OCI-LY7 (cell line): ENCODE measurements around the gene CLCN4. TPM values are rescaled to one million over a fixed set of nuclear protein-coding genes. Genes with fewer than 3 reads are reported as not detected.

Experiments
- BruUV-seq: library from RNA; stranded (reverse); fragments of 400-500 nt; replicated peaks from 2 replicates; lab custom pipeline; 2021; lab: Mats Ljungman, UMichigan
- CTCF ChIA-PET: fragments of 300-600 bp; sonication (Branson Sonifier 250); formaldehyde crosslinking; loops from one replicate; lab custom pipeline; 2022; ENCODE audit warnings: antibody characterized with exemption; ENCODE audit not compliant: unreplicated experiment; lab: Charles Lee
- POLR2A ChIA-PET: fragments of 300-600 bp; sonication (Branson Sonifier 250); formaldehyde crosslinking; loops from one replicate; lab custom pipeline; 2022; ENCODE audit warnings: antibody characterized with exemption; lab: Charles Lee
- DNase-seq: peaks from one replicate; pipeline ENCODE4 v3.0.0-alpha.2; 2015; ENCODE audit warnings: low spot score
- H2AFZ ChIP-seq: fragments of 200-600 bp; sonication (generic), shearing (Covaris generic); 2 replicates; pipeline ENCODE4 v1.6.1; 2014; ENCODE audit warnings: mild to moderate bottlenecking, antibody characterized with exemption, low read length, moderate library complexity
- H3K27ac ChIP-seq: fragments of 200-600 bp; sonication (generic); 2 replicates; pipeline ENCODE4 v1.5.1; 2014; ENCODE audit warnings: mixed run types, low read depth, mild to moderate bottlenecking, moderate library complexity, low read length, inconsistent platforms; ENCODE audit not compliant: poor library complexity, severe bottlenecking
- H3K36me3 ChIP-seq: fragments of 200-600 bp; sonication (generic); 2 replicates; pipeline ENCODE4 v1.6.1; 2014; ENCODE audit warnings: mild to moderate bottlenecking, antibody characterized with exemption, low read length, moderate library complexity, mixed read lengths; ENCODE audit not compliant: insufficient read depth
- H3K4me1 ChIP-seq: fragments of 200-600 bp; sonication (generic); 2 replicates; pipeline ENCODE4 v1.5.1; 2014; ENCODE audit warnings: mild to moderate bottlenecking, low read length; ENCODE audit not compliant: insufficient read depth, poor library complexity, severe bottlenecking
- H3K4me2 ChIP-seq: fragments of 200-600 bp; sonication (generic); 2 replicates; pipeline ENCODE4 v1.6.1; 2014; ENCODE audit warnings: mild to moderate bottlenecking, low read length
- H3K4me3 ChIP-seq: fragments of 200-600 bp; sonication (generic); 2 replicates; pipeline ENCODE4 v1.5.1; 2014; ENCODE audit warnings: mild to moderate bottlenecking, low read depth, low read length; ENCODE audit not compliant: poor library complexity, severe bottlenecking
- H3K79me2 ChIP-seq: fragments of 200-600 bp; sonication (generic); 2 replicates; pipeline ENCODE4 v1.6.1; 2016; ENCODE audit warnings: low read depth, mild to moderate bottlenecking, low read length, moderate library complexity, mixed read lengths; ENCODE audit not compliant: insufficient read depth
- H3K9me2 ChIP-seq: fragments of 200-600 bp; sonication (generic); 2 replicates; pipeline ENCODE4 v1.6.1; 2016; ENCODE audit warnings: mild to moderate bottlenecking, low read length, mixed read lengths; ENCODE audit not compliant: insufficient read depth
- H3K9me3 ChIP-seq: fragments of 200-600 bp; sonication (generic); 2 replicates; pipeline ENCODE4 v1.6.1; 2014; ENCODE audit warnings: mild to moderate bottlenecking, mixed run types, low read length, mixed read lengths
- H4K20me1 ChIP-seq: fragments of 200-600 bp; sonication (generic); 2 replicates; pipeline ENCODE4 v1.6.1; 2014; ENCODE audit warnings: mild to moderate bottlenecking, antibody characterized with exemption, low read length, moderate library complexity, mixed read lengths; ENCODE audit not compliant: insufficient read depth
- CTCF ChIP-seq: fragments of 200-600 bp; sonication (generic); conservative IDR thresholded peaks from 2 replicates; pipeline ENCODE4 v1.5.1; 2014; ENCODE audit warnings: mild to moderate bottlenecking, antibody characterized with exemption, low read length, moderate library complexity, mixed read lengths
- EZH2phosphoT487 ChIP-seq: fragments of 200-600 bp; sonication (generic); IDR thresholded peaks from 2 replicates; pipeline ENCODE4 v1.6.1; 2018; ENCODE audit warnings: low read depth, borderline replicate concordance, mild to moderate bottlenecking, mixed run types, antibody characterized with exemption, low read length, moderate library complexity, mixed read lengths
- intact Hi-C: fragments of 100-400 bp; cut with micrococcal nuclease; formaldehyde crosslinking; loops from one replicate; pipeline ENCODE4 v1.10.0; 2022; ENCODE audit not compliant: unreplicated experiment
- total RNA-seq, 2 experiments: library from RNA; depleted of rRNA in 1 of 2; stranded (reverse); fragments of >200 nt in 1 of 2; shearing (Covaris generic) in 1 of 2; gene quantifications; 2 replicates each; pipeline ENCODE4 v1.2.3, GENCODE V29; 2014 to 2022

Gene CLCN4
- total RNA-seq, 2 experiments from 2014 or later: 7.8 to 9.7 TPM

- no peaks in the 10 kb centered on the region; the same call in 1 of the 2 replicates for H4K20me1 ChIP-seq
- no TSS peak for BruUV-seq
- ChIA-PET POLR2A (no interaction called here), CTCF (no interaction called here)
- no peaks in the 10 kb centered on the region for H3K9me2 ChIP-seq
- H3K4me2 ChIP-seq: no peak overlapping the region
- H3K79me2 ChIP-seq: peaks cover 4% of the 10 kb centered on the region; the same call in 1 of the 2 replicates
- TF ChIP-seq CTCF (no peak), EZH2phosphoT487 (no peak)
- no peak overlapping the region for H2AFZ ChIP-seq
- intact Hi-C loops: no loop called here
- no peak for DNase-seq
- H3K9me3 ChIP-seq: no peaks in the 10 kb centered on the region
- H3K4me1 ChIP-seq: peaks cover 33% of the 10 kb centered on the region
- H3K36me3 ChIP-seq: no peaks in the 10 kb centered on the region; the same call in 1 of the 2 replicates
- H3K4me3 ChIP-seq: no peak overlapping the region
- no peak overlapping the region for H3K27ac ChIP-seq
Measured at GRCh38 chrX:10163031-10163430, 6.3 kb downstream of the CLCN4 start.

DNA sequence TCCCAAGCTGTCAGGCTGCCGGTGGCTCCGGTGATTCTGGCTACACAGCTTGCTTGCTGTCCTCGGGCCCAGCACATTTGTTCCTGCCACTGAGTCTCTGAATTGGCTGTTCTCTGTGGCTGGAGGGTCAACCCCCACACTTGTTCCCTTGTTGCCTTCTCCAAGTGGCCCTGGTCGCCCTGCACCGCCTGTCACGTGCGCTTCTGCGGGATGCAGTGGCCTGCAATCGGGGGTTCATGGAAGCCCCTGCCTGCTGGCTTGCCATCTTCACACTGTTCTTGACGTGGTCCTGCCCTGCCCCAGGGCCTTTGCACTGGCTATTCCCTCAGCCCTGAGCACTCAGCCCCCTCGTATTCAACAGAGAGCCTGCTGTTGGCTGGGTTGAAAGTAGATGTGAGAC lies 8.1 kb downstream of the CLCN4 start:
- Histone ChIP-seq H2AFZ (no peak overlapping the region), H4K20me1 (no peaks in the 10 kb centered on the region; the same call in 1 of the 2 replicates), H3K79me2 (no peaks in the 10 kb centered on the region), H3K9me2 (no peaks in the 10 kb centered on the region), H3K4me1 (peaks cover 18% of the 10 kb centered on the region), H3K4me3 (no peak overlapping the region), H3K27ac (no peak overlapping the region), H3K36me3 (no peaks in the 10 kb centered on the region; the same call in 1 of the 2 replicates), H3K4me2 (no peak overlapping the region), H3K9me3 (no peaks in the 10 kb centered on the region)
- intact Hi-C loops: no loop called here
- BruUV-seq: no TSS peak
- no peak for DNase-seq
- POLR2A ChIA-PET: interaction anchor here (0.7 kb wide), 1 partner anchor 433 kb away, joined by 3 read pairs; no protein-coding TSS in a partner anchor
- CTCF ChIA-PET: no interaction called here
- TF ChIP-seq CTCF: no peak

DNA sequence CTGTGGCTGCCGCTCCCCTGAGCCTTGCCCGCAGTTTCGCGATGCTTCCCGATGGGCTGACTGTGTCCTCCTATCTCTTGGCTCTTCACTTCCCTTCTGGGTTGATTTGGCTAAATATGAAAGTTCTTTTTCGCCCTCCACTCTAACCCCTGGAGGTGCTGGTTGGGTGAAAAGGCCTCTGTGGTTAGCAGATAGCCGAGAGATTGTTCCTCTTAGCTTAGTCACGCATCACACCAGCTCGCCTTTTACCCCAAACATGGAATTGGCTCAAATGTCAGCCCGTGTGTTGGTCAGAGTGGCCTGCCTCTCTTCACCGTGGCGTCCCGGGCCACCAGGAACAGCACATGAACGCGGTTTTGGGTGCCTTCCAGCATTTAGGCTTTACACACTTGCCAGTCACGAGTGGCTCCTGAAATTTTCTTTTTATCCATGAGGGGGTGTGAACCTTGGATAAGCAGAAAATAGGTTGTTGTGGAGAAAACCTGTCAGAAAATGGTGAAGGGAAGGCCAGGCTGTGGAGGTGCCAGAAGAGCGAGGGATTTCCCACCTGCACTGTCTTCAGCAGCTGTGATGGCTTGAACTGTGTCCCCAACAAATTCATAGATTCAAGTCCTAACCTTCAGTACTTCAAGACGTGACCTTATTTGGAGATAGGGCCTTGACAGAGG lies 8.9 kb downstream of the CLCN4 start:
- no peak overlapping the region for H3K4me3 ChIP-seq
- no peaks in the 10 kb centered on the region for H3K9me3 ChIP-seq
- intact Hi-C loops: no loop called here
- BruUV-seq: no TSS peak
- H3K4me2 ChIP-seq: no peak overlapping the region
- no peaks in the 10 kb centered on the region; the same call in 1 of the 2 replicates for H3K36me3 ChIP-seq
- POLR2A ChIA-PET: no interaction called here
- H3K9me2 ChIP-seq: no peaks in the 10 kb centered on the region
- TF ChIP-seq CTCF (no peak), EZH2phosphoT487 (no peak)
- no peak overlapping the region for H2AFZ ChIP-seq
- no peak for DNase-seq
- no peaks in the 10 kb centered on the region for H3K79me2 ChIP-seq
- CTCF ChIA-PET: no interaction called here
- no peak overlapping the region for H3K27ac ChIP-seq
- no peaks in the 10 kb centered on the region for H4K20me1 ChIP-seq
- peaks cover 14% of the 10 kb centered on the region for H3K4me1 ChIP-seq
